A549 (cell line): Measurements from ENCODE around the gene MMD.

Source experiments
- CEBPB ChIP-seq, 2 experiments: fragments of >200 bp in 1 of 2; sonication (Bioruptor Twin) in 1 of 2; formaldehyde crosslinking in 1 of 2; IDR thresholded peaks; 2 replicates each; pipeline ENCODE4 v1.6.1; 2012 to 2016
- CTCF ChIP-seq: fragments of >200 bp; sonication (Bioruptor Twin); formaldehyde crosslinking; IDR thresholded peaks from 3 replicates; pipeline ENCODE4 v1.5.1; 2016
- E2F6 ChIP-seq: IDR thresholded peaks from 2 replicates; pipeline ENCODE4 v1.6.1; 2012; ENCODE audit warnings: low read depth, borderline replicate concordance
- HDAC2 ChIP-seq: fragments of 200-600 bp; sonication (generic); IDR thresholded peaks from 2 replicates; pipeline ENCODE4 v1.6.1; 2016
- HMGXB4 ChIP-seq: fragments of 250-450 bp; sonication (Bioruptor Pico); IDR thresholded peaks from 2 replicates; pipeline ENCODE4 v1.5.0; 2021; ENCODE audit warnings: mild to moderate bottlenecking, moderate library complexity, borderline replicate concordance
- HOXB5 ChIP-seq: fragments of 250-450 bp; sonication (Bioruptor Pico); IDR thresholded peaks from 2 replicates; pipeline ENCODE4 v1.5.0; 2020; ENCODE audit warnings: mild to moderate bottlenecking, moderate library complexity
- MAX ChIP-seq: IDR thresholded peaks from 2 replicates; pipeline ENCODE4 v1.6.1; 2012
- POLR2A ChIP-seq: IDR thresholded peaks from 2 replicates; pipeline ENCODE4 v1.6.1; 2012; ENCODE audit warnings: mild to moderate bottlenecking, low read length
- RAD21 ChIP-seq, 2 experiments: fragments of >200 bp in 1 of 2; sonication (Bioruptor Twin) in 1 of 2; formaldehyde crosslinking in 1 of 2; IDR thresholded peaks in 1 of 2; conservative IDR thresholded peaks in 1 of 2; 2 replicates in 1 of 2; 3 replicates in 1 of 2; pipeline ENCODE4 v1.6.1; 2012 to 2018; ENCODE audit warnings: inconsistent platforms in 1 of 2
- RFX5 ChIP-seq: fragments of 450-650 bp; IDR thresholded peaks from 2 replicates; pipeline ENCODE4 v1.7.1; 2014; ENCODE audit warnings: antibody characterized with exemption, mild to moderate bottlenecking, moderate library complexity
- SMC3 ChIP-seq: fragments of >200 bp; sonication (Bioruptor Twin); formaldehyde crosslinking; IDR thresholded peaks from 3 replicates; pipeline ENCODE4 v1.6.1; 2018; ENCODE audit warnings: inconsistent platforms

- TF ChIP-seq CTCF (no peak), MAX (no peak), HOXB5 (CRISPR knock-in tag) (no peak), POLR2A (no peak), E2F6 (no peak), SMC3 (no peak), CEBPB (IDR thresholded peaks at IDR 0.05) (no peak), RAD21 (conservative IDR thresholded peaks at IDR 0.05 in 1 of 2, IDR thresholded peaks at IDR 0.05 in 1 of 2) (no peak), RFX5 (no peak), HMGXB4 (CRISPR knock-in tag) (no peak), HDAC2 (no peak)
These were observed 42.0 kb upstream of the MMD start for GRCh38 chr17:55463600-55463999.
